ENCODE measurements around the gene FAM107A.

The FAM107A gene

DNA sequence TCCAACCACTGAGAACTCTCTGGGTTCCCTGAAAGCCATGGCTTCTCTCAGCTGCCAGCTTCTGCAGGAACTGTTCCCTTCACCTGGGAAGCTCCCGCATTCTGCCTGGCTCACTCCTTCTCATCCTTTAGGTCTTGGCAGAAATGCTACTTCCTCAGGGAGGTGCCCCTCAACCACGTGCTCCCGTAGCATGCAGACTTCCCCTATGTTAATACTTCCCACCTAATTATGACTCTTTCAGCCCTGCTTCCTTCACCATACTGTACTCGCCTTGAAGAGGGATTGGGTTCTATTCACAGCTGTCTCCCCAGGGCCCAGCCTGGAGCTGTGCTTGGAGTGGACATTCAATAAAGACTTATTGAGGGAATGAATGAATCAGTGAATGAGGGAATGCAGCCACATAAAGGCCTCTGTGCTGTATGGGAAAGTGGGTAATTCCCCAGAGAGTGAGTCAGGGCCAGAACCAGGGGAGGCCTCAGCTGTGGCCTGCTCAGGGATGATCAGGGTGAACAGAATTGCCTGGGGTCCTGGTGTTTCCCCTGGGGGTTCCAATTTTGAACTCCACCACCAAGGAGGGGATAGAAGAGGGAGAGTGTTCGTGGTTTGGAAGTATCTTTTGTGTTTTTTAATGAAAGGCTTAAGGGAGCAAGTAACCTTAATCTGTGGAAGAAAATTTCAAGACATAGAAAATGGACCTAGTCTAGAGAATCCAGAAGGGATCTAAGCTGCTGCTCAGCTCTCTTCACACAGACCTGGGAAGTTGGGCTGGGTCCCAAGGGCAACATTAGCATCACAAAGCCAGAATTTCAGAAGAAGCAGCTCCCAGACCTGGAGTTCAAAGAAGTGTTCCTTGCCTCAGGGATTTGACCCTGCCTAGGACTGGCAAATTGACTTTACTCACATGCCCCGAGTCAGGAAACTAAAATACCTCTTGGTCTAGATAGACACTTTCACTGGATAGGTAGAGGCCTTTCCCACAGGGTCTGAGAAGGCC is 14.6 kb upstream of the FAM107A start:
- DNase-seq, result no peak

- DNase-seq, result no peak
Measured at GRCh38 chr3:58588030-58588614, 10.9 kb upstream of the FAM107A start.

GRCh38 chr3:58586776-58587192 is 9.6 kb upstream of the FAM107A start:
- DNase-seq, result no peak

DNA sequence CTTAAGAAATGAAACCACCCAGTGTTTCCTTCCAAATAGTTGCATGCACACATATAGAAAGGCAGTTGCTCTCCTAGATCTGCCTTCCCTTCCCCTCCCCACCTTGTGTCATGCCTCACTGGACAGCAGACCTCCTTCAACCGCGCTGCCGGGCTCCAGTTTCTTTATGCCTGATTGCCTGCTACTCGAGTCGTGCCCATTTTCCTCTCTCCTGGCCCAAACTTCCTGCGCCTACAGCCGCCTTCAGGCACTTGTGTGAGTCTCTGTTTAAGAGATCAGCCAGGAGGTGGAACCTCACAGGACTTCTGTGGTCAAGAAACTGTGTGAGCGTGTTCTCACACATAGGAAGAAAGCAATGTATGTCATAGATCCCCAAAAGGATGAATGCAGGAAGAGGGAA is 8.8 kb upstream of the FAM107A start:
- DNase-seq, result no peak

DNA sequence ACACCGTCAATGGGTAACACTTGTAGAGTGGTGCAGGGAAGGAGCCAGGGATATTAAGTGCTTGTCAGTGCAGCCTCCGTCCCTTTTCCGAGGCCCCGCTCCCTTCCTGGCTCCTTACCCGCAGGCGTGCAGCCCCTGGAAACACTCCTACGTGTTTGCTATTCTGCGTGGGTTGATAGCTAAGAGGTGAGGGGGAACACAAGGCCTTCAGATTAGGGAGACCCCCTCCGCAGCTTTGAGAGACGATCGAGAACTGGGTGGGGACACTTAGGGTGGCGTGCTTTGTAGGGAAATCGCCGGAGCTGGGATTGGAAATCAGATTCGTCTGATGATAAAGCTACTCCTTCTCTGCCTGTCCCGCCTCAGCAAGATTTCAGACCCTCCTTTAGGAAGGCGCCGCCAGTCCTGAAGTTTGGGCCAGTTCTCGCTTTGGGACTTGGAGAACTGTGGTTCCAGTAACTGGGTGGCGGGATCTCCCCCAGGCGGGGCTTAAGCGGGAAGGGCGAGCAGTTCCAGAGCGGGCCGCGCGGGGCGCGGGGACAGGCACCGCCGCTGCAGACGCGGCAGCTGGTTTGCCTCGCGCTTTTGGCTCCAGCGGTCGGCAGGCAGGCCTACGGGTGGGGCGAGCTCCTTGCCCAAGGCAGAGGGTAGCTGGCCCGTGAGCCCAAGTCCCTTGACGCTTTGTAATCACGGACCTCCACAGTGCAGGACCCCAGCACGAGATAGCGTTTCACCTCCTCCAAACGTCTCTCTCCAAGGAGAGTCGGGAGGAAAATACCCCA is 8.0 kb upstream of the FAM107A start:
- DNase-seq, result peak; percentile 79

DNA sequence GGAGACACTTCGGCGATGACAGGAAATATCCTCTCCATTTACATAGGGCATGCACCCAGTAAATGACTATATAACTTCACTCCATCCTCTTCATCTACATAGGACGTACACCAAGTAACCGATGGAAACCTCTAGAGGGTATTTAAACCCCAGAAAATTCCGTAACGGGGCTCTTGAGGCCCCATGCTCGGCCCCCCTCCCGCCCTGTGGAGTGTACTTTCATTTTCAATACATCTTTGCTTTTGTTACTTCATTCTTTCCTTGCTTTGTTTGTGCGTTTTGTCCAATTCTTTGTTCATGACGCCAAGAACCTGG is 7.5 kb upstream of the FAM107A start:
- no peak for DNase-seq

- no peak for DNase-seq
Measured at GRCh38 chr3:58581328-58582091, 4.3 kb upstream of the FAM107A start.

- DNase-seq, result no peak
Measured at GRCh38 chr3:58580826-58581327, 3.7 kb upstream of the FAM107A start.

GRCh38 chr3:58578873-58579272 is 1.7 kb upstream of the FAM107A start:
- DNase-seq, result no peak

DNA sequence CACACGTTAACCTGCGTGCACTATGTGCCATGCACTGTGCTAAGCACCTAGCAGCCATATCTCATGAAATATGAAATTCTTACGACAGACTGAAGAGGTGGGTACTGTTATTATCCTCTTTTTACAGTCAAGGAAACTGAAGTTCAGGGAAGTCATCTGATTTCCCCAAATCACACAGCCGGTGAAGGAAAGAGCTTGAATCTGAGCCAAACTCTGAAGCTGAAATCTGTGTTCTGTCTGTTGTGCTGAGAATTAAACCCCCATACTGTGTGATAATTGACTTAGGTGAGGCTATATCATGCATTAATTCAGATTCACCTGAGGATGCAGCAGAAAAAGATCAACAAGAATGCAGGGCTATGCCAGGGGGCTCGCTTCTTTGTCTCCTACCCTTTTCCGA is 475 bp downstream of the FAM107A start:
- no peak for DNase-seq

GRCh38 chr3:58575971-58576652 is 1.1 kb downstream of the FAM107A start:
- DNase-seq, result no peak

DNA sequence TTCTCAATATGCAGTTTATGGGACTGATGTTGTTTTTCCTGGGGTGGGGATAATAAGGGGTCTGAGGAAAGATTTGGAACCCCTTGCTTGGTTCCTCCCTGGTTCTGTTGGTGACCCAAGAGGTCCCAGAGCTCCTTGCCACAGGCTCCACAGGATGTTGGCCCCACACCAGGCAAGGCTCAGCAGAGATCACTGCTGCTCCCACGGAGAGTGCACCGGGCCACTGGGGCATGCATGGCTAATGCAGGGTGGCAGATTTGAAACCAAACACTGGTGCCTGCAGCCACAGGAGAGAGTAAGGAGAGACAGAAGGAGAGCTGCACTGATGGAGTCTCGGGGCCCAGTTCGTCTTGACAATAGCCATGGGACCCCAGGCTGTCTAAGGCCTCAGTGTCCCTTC is 2.5 kb downstream of the FAM107A start:
- no peak for DNase-seq

- DNase-seq, result no peak
Measured at GRCh38 chr3:58574106-58574505, 3.1 kb downstream of the FAM107A start.

DNA sequence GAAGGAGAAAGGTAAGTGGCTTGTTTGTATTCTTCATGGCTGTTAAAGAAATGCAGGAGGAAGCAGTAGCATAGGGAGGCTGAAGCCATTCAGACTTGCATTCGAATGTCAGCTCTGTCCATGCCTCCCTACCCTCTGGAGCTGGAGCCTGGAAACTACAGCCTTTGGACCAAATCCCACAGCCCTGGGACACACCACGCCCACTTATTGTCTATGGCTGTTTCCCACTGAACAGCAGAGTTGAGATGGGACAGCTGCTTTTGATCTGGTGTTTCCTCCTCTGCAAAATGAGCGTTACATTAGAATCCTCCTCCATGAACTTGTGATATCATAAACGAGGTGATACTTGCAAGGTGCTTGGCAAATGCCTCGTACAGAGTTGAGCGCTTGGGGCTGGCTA is 3.6 kb downstream of the FAM107A start:
- no peak for DNase-seq

GRCh38 chr3:58572634-58573230 is 4.5 kb downstream of the FAM107A start:
- no peak for DNase-seq

- no peak for DNase-seq
Measured at GRCh38 chr3:58572013-58572633, 5.1 kb downstream of the FAM107A start.

DNA sequence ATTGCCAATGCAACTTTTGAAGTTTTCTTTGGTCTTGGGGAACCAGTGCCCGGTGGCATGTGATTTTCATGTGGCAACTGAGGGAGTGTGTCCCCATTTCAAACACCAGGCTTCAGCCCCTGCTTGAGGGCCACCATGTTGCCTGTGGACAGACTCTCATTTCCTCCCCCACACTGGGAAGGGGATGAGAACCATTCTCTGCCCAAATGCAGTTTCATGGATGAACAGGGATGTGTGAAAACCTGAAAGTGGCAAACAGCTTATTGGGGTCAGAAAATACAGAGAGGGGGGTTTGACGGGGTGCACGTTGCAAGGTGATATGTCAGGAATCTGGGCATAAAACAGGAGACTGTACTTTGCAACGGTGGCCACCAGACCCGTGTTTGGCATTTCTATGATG is 6.3 kb downstream of the FAM107A start:
- peak; percentile 24 for DNase-seq

DNA sequence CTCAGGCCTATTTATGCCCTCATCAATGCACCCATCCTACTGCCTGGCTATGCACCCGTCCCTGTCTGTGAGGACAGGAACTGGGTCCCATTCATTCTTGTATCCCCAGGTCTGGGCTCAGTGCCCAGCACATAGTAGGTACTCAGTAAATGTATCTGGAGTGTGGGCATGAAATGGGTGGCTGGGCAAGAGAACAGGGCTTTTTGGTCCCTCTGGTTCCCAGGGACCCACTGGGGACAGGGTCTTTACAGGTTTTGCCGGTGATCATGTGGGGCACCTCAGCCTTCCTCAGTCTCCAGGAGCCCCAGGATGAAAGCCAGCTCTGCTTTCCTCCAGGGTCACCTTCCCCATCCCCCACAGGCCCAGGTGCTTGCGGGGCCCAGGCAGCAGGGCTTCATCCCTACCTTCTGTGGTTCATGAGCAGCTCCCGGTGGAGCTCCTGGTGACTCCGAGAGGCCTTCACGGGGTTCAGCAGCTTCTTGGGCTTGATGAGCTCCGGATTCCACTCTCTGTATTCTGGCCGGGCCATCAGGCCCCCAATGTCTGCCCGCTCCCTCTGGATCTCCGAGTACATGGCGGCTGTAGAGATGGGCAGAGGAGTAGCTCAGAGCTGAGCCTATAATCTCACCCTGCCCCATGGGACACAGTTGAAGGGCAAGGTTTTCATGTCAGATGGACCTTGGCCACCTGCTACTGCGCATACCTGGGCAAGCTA is 7.7 kb downstream of the FAM107A start:
- DNase-seq, result peak; percentile 49

DNA sequence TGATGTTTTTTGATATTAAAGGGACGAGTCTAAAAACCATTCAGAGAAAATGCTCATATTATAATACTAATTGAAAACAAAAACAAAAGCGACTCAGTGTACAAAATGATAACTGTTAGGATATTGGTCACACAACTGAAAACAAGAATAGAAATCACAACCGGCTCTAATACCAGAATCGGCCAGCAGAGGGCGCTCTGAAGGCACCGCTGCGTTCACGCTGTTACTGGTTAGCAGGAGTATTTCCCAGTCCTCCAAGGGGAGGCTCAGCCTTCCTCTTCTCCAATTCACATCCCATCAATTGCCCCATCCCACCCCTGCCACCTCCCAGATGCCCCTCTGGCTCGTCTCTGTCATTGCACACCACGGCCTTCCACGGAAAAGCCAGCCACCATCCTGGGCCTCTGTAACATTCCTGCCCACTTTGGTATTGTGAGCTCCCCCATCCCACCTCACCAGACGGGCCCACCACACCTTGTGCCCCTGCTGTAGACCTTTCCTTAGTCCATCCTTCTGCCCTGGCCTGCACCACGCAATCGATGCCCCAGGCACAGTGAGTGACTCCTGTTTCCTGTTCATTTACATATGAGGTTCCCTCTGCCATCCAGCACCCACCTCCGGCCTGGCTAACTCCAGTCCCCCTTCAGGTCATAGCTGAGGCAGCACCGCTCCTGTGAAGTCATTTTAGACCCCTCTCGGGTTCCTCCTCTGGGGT is 8.5 kb downstream of the FAM107A start:
- DNase-seq, result peak; percentile 92

DNA sequence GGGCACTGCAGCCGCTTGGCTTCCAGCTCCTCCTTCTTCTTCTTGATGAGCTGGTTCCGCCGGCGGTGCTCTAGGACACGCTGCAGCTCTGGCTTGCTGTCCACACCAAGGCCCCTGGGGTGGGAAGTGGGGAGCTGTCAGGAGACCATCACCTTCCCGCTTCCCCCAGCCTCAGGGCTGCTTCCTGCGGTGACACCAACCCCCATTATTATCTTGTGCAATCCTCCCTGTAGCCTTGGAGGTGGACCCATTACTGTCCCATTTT is 10.0 kb downstream of the FAM107A start:
- peak; percentile 57 for DNase-seq
